GM21528 (cell line): ENCODE data around the gene DPF3.

Experiments
- ATAC-seq: cut with Tn5 transposase; IDR thresholded peaks from one replicate; pipeline ENCODE4 v1.9.1; 2021; ENCODE audit warnings: mild to moderate bottlenecking, moderate library complexity; ENCODE audit not compliant: unreplicated experiment, low FRiP score

DPF3 gene

DNA sequence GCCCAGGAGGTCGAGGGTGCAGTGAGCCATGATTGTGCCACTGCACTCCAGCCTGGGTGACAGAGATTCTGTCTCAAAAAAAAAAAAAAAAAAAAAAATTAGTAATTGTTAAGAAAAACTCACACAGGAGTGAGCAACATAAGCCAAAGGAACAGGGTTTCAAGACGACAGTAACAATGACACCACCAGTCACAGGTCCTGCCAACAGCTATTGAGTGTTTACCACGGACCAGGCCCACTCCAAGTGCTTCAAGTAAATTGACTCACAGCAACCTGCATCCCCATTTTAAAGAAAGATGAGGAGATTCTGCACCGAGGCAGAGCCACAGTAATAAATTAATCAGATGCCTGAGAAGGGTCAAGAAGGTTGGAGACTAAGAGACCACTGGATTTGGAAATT is 194.5 kb downstream of the DPF3 start:
- ATAC-seq = no peak

DNA sequence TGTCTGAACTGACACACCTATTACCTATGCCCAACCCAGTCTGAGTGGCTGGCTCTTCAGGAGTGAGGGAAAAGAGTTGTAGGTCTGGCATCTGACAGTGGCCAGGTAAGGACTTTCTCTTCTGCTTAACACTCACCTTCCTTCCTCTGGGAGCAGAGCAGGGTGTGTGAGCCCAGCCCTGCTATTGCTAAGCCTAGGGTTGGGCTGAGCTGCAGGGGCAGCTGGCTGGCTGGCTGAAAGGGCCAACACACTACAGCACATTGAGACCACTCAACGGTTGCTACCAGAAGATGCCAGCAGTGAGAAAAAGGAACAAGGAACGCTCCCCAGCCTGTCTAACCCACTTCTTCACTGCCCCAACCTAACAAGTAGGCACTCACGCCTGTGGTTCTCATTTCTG is 201.2 kb downstream of the DPF3 start:
- no peak for ATAC-seq

DNA sequence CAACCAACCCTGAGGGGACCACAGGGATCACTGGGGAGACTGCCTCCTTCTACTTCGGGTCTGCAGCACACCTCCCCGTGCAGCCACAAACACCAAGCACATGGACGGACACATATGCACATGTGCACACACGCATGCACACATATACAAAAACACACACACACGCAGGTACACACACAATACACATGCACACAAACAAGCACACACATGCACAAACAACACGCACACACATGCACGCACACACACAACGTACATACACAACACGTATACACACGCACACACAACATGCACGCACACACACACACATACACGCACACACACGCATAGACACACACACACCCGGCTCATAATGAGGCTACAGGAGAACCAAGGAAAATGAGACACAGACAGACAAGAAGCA is 203.6 kb downstream of the DPF3 start:
- ATAC-seq = no peak

DNA sequence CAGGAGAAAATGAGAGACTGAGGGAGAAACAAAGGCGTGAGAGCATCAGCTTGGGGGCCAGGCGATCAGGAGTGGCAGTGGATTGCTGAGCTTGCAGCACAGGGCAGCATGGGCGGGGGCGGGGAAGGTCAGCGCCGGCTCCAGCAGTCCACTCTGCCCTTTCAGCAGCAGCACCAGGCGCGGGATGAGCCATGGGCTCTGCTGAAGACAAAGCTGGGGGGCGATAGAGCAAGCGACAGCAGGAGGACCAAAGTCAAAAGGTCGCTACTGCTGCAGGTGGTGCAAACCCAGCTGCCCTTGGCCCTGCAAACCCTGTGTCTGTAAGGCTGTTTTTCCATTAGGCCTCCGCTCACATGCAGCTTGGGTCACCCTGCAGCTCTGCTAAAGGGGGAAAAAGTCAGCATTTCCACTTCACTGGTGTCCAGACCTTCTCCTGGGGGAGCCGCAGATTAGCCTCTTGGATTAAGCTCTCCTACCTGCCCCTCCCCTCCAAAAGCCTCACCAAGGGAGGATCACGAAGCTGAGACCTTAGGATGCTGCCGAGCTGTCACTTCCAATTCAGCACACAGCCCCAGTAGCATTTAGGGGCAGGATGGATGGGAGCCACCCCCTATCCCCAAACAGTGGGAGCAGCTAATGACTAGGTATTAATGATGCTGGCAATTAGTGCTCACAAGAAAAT is 204.8 kb downstream of the DPF3 start:
- ATAC-seq = no peak

DNA sequence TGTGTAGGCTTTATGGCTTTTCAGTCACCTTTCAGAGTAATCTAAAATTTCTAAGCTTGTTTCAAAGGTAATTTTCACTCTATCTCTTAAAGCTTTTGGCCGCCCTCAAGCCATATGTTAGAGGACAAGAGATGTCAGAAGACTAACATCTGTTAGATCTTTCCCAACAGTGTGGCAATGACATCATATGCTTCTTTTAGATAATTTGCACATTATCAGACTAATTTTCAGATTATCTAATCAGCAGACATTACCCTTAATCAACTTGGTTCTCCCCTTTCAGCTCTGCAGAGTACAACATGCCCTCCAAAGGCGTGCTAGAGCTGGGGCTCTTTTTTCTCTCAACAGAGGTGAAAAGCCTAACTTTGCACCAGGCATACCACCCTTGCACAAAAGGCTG is 207.1 kb downstream of the DPF3 start:
- no peak for ATAC-seq

DNA sequence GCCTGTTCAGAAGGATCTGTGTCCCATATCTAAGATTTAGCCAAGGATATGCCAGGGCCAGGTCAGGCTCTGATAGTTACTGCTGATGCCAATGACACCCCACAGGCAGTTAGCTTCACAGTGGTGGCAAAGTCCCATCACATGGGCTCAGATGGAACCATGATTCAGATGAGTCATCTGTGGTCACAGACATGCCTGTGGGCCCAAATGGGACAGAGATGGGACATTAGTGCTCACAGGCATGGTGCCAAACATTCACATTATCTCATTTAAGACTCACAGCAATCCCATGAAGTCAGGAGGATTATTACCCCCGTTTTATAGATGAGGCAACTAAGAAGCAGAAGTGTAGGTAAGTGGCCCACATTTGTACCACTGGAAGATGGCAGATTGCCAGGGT is 207.8 kb downstream of the DPF3 start:
- no peak for ATAC-seq

DNA sequence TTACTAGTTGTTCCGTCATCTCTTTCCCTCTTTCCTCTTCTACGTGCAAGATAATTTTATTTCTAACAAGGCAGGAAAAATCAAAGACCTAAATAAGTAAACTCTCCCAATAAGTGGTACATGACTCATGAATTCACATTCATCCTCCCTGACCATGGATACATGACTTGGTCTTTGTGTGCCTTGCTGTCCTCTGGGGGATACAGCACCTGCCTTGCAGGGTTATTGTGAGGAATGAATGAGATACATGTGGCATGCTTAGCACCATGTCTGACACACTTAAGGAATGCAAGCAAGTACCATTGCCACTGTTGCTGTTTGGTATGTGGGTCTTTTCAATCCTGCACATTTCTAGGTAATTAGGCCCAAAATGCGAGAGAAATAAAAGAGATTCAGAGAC is 208.4 kb downstream of the DPF3 start:
- ATAC-seq = no peak

DNA sequence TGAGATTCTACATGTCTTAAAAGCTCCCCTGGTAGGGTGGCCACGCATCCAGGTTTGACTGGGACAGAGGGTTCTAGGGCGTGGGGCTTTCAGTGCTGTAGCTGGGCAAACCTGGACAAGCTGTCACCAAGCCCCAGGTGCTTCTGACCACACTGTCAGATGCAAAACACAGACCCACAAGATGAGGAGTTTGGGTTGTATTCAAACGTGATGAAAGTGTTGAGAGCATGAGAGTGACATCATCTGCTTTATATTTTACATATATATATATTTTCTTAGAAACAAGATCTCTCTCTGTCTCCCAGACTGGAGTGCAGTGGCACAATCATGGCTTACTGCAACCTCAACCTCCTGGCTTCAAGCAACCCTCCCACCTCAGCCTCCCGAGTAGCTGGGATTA is 210.1 kb downstream of the DPF3 start:
- no peak for ATAC-seq

DNA sequence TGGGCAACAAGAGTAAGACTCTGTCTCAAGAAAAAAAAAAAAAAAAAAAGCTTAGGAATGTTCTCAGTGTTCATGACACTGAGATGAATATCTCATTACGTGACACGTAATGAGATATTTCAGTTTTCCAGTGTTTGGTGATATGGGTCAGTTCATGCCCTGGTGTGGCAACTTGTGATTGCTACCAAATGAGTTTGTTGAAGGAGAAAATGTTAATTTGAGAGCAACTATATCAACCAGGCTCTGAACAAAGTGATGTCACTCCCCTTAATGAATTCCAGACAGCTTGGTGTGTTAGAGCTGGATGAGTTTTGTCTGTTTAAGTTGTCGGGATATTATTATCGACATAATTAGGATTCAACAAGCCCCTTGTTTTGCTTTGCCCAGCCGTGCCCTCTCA is 211.7 kb downstream of the DPF3 start:
- no peak for ATAC-seq

DNA sequence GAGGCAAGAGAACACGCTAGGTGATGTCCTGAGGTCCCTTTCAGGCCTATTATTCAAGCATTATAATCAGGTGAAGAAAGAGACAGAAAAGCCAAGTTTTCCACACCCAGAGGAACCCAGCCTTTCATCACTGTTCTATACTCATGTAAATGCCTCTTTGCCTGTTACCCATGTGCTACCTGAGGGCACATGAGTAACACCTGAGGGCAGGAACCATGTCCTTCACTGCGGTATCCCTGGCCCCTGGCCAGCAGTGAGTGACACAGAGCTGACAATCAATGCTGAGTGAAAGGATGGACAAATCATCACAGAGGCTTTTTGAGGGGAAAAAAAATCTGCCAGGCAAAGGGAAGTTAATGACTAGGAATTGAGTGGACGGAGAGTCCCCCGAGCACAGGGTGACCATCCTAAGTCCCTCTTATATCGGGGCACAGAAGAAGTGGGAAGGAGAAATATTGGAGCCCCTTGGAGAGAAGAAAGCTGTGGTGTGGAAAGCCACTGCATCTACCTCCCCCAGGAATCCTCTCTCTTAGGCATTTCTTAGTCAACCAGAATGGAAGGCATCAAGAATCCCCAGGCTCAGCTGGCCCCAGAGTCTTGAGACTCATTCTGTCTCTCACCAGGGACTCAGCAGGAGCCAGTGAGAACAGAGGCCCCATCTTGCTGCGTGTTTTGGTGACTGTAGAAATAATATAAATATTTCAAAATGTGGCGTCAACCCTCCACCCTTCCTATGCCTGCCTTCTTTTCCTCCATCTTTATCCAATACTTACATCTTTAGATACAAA is 212.9 kb downstream of the DPF3 start:
- no peak for ATAC-seq

DNA sequence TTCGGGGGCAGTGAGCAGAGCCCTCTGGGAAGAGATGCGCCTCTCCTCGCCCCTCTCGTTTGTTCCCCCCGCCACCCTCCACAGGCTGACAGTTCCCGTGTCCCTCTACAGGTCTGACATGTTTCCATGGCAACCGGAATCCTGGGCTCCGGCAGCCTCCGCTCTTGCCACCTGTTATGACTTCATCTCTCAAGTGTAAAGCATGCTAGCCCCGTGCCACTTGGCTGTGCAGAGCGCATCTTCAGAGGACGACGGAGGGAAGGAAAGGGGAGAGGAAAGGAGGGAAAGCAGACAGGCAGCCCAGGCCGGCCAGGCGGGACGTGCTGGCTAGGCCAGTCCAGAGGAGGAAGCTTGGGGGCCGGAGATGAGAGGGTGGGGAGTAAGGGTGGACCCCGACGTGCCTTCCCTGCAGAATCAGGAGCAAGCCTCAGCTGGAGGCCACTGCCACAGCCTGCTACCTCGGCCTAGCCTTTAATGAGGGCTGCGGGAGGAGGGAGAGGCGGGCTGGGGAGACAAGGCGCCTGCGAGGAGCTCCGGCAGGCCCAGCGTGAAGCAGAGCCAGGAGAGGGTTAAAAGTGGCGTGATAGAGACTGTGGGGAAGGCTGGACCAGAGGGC is 214.3 kb downstream of the DPF3 start:
- no peak for ATAC-seq

DNA sequence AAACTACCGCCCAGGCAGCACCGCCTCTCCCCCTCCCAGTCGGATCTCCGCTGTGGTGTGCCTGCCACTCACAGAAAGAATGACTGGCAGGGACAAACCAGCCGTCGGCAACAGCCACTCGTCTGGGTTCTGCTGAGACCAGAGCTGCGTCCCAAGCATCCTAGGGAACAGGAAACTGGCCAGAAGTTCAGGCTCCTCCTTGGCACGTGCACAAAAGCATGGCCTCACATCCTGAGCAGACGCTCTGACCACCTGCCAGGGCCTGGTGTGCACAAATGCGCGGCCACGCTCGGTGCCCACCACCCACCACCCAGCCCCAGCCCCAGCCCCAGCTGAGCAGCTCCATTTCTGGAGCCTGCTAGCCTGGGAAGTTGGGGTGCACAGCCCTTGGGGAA is 214.8 kb downstream of the DPF3 start:
- ATAC-seq = no peak

DNA sequence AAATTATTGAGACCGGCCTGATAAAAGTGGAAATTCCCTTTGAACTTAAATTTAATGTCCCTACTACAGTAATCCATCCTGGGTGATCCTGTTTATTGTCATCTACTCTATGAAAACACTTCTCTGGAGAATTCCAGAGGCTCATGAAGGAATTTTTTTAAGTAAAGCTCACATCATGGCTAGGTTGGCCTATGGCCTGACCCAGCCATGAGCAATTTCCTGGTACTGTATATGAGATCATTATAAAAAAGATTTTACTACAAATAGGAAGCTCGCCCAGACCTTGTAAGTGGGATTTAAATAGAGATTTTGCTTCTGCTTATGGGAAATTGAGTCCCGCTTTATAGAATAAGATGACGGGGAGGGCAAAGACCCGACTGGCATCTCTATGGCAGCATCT is 215.5 kb downstream of the DPF3 start:
- no peak for ATAC-seq

DNA sequence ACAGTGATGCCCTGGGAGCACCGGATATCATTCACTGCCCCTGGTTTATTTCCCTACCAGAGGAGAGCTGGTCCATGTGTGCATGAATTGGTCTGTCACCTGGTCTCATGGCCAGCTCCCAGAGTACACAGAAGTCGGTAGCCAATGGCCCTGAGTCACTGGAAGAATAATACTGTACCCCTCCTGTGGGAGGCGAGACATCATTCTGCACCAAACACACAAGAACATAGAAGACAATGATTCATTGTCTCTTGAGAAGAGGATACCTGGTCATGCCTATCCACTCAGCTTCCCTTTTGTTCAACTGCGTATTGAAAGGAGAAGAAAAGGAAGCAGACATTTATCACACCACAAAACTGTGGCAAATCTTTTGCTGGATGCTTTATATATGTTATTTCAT is 216.2 kb downstream of the DPF3 start:
- ATAC-seq = no peak

DNA sequence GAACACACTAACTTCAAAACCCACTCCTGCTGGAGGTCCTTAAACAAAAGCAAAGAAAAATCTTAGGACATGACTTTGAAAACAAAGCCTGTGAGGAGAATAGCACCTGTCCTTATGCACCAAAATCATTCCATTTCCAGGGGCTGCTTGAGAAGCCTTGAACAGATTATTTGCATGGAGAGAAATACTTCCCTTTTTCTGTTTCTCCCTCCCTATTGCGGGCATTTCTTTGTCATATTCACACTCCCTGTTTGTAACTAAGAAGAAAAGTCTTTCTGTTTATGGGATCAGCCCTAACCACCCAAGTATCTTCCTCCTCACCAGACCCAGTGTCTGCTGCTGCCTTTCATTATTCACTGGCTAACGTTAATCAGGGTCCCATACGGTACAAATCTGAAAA is 218.8 kb downstream of the DPF3 start:
- ATAC-seq = no peak

DNA sequence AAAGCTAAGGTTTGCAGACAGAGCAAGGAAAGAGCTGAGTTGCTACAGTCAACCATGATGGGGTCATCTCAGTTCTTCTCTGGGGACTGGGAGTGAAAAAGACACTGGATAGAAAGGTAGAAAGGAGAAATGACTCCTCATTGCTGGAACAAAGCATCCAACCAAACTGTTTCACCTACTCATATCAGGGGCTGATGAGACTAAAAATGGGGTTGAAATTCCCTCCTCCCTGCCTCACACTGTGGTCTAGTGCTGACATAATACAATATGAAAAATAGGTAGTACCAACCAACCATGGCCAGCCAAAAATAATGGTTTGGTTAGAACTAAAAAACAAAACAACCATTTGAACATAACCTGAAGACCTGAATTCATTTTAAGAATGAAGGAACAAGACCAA is 220.7 kb downstream of the DPF3 start:
- no peak for ATAC-seq

DNA sequence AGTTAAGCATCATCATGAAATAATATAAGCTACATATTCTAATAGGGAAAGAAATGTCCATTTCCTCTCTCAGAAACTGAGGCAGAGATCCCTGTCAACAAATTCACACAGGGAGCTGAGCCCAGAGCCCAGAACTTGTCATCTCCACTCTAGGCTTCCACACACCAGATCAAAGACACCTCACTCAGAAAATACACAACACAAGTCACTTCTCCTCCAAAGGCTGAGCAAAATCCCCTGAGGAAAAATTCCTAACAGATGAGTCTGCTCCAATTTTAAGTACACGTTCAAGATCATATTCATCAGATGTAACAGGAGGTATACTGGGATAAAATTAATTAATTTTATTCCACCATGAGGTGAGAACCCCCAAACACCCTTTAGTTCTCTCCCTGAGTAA is 227.3 kb downstream of the DPF3 start:
- no peak for ATAC-seq

DNA sequence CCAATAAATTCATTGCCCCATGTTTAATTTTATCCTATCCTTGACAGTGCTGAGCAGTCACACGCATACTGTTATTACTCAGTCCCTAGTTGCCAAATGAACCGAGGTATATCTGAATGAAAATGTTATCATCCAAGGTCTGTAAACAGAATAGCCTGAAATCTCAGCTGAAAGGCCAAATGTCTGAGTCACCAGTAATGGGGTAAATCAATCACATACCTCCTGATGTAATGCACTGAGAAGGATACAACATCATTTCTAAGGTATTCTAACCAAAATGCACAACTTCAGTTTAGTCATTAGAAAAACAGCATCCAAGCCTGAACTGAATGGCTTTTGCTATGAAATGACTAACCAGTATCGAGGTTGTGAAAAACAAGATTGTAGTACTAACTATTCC is 228.6 kb downstream of the DPF3 start:
- no peak for ATAC-seq

DNA sequence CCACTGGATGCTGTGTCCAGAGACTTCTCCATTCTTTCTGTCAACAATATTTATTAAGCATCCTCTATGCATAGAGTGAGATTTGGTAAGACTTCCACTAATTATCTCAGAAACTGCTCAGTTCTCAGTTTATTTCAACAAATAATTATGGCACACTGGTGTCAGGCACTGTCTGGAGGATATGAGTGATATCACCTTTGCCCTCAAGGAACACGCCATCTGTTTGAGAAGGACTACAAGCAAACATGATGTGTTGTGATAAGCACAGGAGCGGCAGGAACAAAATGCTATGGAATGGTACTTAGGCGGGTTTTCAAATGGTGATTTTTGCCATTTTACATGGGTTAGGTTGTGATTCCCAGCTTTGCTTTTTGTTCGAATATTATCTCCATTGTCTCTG is 229.2 kb downstream of the DPF3 start:
- no peak for ATAC-seq

DNA sequence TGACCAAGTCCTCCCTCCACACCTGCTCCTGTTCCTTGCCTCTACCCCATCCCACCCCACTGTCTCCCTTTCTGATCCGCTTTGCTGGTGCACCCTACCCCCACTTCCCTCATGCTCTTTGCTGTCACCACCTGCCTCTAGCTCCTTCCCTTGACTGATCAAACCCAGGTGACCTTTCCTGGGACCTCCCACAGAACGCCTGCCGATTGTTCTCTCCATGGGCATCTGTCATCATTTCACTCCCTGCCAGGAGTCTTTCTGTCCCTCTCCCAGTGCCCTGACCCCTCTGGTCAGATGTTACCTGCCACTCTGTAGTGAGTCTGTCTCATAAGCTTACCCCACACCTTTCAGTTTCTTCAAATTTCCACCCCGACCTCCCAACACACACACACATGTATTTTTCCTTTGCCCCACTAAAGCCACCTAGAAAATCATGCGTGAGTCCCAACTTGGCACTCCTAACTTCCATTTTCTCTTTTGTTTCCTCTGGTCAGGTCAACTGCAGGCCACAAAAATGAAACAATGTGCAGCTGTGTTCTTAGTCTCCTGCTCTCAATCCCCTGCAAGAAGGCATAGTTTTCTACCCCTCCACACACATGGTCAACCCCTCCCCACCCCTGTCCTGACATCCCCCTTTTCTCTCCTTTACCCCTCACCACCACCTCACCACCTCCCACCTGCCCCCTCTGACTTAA is 229.8 kb downstream of the DPF3 start:
- no peak for ATAC-seq

DNA sequence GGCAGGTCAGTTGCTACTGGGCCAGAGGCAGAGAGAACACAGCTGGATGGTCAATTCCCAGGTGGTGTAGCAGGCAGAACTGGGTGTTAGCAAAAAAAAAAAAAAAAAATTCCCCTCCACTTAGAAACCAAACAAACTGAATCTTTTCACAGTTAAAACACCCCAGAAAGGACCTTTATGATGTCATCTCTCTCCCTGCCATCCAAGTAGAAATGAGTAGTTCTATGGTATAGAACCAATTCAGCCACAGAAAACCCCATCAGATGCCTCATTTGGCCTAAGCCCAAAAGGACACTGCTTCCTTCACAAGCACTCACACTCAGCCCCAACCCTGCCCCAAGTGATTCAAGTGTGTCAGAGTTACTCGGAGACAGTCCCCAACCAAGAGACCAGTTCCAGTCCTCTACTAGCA is 230.8 kb downstream of the DPF3 start:
- ATAC-seq = no peak
